Measurements from ENCODE around the gene SACM1L.
"Not testable (repeated sequence)": the region's sequence is repeated elsewhere in the genome, so short reads cannot be mapped to it uniquely, and the experiment has no call there.

Gene SACM1L

DNA sequence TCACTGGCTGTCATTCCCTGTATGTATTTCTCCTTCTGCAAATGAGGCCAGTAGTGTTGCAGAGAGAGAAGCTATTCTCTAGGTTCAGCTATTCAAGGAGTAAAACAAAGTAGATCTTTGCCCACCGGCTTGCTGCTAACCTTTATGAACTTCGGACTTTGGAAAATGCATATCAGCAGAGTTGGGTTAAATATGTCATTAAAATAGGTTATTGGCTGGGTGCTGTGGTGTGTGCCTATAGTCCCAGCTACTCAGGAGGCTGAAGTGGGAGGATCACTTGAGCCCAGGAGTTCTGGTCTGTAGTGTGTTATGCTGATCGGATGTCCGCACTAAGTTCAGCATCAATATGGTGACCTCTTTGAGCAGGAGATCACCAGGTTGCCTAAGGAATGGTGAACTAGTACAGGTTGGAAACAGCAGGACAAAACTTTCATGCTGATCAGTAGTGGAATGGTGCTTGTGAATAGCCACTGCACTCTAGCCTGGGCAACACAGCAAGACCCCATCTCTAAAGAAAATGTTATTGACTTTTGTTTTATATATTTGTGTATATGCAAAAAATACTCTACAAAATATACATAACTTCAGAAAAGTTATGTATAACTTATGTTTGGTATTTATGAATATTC, 53.4 kb downstream of the SACM1L start:
- no peak for DNase-seq (ENCODE audit: low spot score)

DNA sequence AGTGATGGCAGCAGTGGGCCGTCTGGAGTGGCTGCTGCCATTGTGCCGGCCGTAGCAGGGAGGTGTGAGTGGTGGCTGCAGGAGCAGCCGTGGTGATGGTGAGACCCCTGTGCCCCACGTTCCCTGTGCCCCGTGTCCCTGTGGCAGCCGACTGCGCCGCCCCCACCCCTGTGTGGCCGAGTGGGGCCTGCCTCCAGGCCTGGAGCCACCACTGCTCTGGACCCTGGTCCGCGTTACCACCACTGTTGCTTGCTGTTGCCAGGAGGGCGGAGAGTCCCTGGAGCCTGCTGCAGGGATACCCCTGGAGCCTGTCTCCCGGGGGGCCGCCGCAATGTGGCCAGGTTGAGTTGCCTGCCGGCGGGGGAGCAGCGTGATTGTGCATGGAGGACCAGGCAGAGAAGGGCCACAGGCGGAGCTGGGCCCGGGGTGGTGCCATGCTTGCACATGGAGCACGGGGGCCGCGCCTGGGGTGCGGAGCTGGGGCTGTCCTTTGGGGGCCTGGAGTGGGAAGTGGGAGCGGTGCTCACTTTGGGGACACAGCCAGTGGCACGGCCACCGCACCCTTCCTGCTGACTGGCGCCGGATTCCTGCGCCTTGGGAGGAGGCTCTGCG, 57.1 kb downstream of the SACM1L start:
- DNase-seq (ENCODE audit: low spot score) = no peak

DNA sequence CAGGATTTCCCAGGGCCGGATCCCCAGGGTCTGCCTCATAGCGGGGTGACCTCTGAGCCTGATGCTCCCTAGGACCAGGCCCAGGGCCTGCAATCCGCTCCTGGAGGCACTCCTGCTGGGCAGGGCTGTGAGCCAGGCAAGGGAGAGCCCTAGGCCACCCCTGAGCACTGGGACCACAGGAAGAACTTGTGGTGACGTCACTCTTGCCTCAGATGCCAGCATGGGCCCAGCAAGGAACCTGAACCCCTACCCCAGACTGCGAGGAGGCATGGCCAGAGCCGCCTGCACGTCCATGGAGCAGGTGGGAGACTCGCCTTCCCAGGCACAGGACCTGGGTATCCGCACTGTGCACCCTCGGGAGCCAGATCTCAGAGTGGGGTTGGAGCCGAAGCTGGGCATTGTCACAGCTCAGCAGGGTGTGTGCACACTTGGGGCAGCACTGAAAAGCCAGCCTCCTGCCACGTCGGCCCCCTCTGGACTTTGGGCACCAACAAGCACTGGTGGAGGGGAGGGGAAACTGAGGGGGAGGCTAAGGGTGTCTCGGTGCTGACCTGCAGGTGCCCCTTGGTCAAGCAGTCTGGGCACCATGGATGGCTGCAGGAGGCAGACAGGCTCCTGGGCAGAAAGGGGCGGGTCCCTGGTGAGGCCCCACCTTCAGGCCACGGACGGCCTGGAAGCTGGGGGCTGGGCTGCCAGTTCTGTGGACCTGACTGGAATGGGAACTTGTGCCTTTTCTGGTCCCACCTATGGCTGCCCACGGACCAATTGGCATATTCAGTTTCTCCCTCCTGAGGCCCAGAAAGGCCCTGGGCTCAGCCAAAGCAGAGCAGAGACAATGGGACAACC, 57.8 kb downstream of the SACM1L start:
- DNase-seq (ENCODE audit: low spot score) = no peak

DNA sequence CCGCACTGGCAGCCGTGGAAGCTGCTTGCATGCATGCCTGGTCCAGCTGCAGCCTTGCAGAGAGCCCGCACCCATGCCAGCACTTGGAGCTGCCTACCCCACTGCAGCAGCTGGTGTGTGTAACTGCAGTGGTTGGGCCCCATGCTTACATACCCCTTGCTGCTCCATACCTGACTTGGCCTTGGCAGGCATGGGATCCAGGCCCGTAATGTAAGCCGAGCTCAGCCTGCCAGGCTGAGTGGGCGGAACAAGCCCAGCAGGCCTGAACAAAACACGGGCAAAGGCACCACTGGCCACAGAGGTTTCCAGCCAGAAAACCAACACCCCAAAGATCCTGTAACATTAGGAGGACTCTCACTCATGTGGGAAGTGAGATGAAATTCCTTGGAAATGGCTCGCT, 58.9 kb downstream of the SACM1L start:
- DNase-seq (ENCODE audit: low spot score) = no peak

DNA sequence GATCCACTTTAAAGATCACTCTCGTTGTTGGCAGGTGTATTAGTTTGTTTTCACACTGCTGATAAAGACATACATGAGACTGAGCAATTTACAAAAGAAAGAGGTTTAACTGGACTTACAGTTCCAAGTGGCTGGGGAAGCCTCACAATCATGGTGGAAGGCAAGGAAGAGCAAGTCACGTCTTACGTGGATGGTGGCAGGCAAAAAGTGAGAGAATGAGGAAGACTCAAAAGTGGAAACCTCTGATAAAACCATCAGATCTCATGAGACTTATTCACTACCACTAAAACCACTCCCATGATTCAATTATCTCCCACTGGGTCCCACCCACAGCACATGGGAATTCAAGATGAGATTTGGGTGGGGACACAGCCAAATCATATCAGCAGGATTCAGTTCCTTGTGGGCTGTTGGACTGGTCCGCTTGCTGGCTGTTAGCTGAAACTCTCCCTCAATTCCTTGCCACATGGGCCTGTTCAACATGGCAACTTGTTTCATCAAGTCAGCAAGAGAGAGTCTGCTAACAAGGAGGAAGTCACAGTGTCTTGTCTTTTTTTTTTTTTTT, 59.9 kb downstream of the SACM1L start:
- not testable (repeated sequence) for DNase-seq (ENCODE audit: low spot score)

DNA sequence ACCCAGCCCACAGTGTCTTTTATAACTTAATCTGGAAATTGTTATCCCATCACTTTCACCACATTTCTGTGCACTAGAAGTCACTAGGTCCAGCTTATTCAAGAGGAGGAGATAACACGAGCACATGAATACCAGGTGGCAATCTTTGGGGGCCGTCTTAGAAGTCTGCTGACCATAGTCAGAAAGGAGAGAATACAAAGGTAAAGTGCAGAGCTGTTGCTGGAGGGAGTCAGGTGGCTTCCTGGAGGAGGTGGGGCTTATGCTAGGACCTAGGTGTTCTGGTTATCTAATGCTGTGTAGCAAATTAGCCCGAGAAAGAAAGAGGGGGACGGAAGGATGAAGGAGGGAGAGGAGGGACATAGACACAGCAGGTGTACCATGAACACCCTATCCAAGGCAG, 60.7 kb downstream of the SACM1L start:
- DNase-seq (ENCODE audit: low spot score) = no peak

DNA sequence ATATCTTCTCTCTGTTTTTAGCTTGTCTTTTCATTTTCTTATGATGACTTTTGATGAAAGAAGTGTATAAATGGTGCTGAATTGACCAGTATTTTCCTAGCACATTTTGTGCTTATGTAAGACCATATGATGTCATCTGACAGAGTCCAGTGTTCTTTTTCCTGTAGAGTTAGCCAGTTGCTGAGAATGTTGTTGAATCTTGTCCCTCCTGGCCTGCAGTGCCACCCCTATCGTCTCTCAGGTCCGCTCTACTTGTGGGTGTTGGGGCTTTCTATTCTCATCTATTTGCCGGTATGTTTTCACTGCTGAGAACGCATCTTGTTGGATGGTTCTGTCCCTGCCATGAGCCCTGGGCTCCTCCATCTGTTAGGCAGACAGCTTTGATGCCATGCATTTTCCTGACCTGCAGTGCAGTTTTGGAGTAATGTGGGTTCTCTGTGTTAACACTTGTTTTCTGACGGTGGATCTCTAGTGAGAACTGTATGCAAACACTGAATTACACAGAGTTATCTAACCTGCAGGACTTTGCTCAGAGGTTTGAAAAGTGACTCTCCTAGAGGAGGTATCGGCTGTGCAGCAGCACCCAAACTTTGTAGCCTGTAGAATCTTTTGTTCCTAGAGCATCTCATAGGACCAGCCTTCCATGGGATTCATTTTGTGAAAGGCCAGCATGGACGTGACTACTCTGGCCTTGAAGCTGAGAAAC, 62.5 kb downstream of the SACM1L start:
- no peak for DNase-seq (ENCODE audit: low spot score)

DNA sequence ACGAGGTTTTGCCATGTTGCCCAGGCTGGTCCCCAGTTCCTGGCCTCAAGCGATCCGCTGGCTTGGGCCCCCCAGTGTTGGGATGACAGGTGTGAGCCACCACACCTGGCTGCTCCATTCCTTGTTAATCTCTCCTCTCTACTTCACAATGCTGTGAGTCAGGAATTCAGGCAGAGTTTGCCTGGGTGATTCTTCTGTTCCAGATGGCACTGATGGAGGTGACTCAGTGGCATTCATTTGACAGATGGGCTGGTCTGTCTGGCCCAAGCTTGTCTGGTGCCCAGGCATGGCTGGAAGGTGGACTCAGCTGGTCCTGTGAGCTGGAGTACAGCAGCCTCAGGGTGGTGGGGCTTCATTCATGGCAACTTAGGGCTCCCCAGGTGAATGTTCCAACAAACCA, 63.9 kb downstream of the SACM1L start:
- no peak for DNase-seq (ENCODE audit: low spot score)

DNA sequence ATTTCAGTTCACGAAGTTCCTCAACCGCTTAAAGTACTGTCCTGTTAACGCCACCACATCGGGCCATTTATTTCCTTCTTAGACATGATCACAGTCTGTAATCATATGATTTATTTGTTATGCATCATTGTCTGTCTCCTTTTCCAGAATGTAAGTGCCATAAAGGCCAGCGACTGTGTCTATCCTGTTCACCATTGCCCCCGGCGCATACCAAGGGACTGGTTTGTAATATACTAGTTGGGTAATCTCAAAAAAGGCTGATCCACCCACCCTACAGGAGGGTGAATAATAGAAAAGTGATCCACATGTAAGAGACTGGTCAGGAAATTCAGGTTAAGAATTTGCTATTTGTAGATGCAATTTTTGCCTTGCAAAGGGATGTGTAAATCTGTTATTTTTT, 65.3 kb downstream of the SACM1L start:
- DNase-seq (ENCODE audit: low spot score) = no peak

DNA sequence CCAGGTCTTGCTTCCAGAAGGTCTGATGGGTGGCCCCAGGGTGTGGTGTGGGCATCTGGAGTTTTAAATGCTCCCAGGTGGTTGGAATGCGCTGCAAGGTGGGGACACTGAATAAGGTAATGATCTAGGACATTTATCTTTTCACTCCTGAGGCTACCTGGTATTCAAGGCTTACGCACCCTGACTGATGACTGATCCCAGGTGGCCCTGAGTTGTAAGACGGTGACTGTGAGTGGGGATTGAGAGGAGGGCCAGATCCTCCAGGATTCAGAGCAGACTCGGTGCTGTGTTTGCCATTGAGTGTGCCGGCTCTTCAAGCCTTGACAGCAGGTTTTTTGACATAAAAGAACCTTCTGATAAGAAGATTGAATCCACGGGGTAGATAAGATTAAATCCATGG, 66.9 kb downstream of the SACM1L start:
- DNase-seq (ENCODE audit: low spot score) = no peak

DNA sequence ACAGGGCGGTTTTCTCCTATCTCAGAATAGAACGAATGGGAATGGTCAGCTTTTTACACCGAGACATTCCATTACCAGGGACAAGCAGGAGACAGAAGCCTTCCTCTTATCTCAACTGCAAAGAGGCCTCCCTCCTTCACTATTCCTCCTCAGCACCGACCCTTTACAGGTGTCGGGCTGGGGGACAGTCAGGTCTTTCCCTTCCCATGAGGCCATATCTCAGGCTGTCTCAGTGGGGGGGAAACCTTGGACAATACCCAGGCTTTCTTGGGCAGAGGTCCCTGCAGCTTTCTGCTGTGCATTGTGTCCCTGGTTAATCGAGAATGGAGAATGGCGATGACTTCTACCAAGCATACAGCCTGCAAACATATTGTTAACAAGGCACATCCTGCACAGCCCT, 67.9 kb downstream of the SACM1L start:
- not testable (repeated sequence) for DNase-seq (ENCODE audit: low spot score)

DNA sequence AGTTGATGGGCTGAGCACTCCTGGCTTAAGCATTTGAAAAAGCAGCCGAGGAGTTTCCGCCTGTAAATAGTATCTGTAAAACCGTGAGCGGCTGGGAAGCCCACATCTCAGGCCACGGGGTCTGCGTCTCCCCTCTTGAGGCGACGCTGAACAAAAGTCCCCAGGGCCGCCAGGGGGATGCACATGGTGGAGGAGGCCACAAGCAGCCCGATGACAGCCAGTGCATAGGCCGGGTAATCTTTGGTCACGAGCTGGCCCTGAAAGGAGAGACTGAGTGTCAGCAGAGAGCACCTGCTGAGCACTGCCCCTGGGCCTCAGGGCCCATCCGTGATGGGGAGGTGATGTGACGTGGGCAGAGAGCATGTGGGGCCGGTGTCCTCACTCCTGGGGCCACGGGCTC, 69.7 kb downstream of the SACM1L start:
- DNase-seq (ENCODE audit: low spot score) = no peak

DNA sequence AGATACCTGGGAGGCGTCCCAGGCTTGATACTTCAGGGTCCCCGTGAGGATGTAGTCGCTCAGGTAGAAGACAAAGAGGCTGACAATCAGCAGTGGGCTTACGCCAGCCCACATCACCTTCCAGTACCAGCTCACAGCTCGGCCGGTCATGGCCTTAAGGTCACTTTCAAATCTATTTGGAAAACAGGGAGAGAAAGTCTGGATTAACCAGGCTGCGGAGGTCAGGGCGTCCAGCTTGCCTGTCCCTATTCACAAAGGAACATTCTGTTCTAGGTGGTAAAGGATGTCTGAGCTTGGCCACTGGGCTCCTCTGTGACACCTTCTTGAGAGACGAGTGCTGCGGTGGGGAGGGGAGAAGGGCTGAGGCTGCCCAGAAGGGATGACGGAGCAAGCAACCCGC, 70.7 kb downstream of the SACM1L start:
- no peak for DNase-seq (ENCODE audit: low spot score)

DNA sequence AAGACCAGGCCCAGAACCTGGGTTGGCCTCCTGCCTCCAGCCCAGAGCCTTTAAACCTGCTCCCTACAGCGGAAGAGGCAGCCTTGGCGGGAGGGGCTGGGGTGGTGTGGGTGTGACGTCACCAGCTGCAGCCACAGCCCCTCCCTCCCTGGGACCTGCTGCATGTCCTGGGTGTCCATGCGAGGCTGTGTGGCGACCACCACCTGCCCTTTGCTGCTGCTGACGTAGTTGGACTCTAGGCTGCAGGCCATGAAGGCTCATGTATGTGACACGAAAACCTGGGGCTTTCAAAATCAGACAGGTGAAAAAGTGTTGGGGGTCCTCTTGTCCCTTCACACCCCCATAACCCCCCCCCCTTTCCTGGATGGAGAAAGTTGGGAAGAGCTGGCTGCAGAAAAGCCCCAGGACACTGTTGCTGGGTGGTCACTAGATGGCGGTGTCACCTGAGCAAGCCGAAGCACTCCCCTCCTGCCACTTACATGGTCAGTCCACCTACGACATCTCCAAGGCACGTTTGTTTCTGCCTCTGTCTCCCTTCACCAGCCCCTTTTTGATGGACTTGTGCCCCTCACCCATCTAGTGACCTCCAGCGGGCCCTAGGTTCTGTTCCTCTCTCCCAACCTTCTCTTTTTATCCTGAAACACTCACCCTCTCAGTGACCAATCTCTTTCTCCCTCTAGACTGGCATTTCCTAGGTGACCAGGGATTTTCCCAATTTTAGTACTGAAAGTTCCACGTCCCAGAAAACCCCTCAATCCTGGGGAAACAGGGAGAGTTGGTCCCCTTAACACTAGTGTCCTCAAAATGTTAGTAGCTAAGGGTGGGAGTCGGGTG, 71.9 kb downstream of the SACM1L start:
- DNase-seq (ENCODE audit: low spot score) = peak; percentile 46

DNA sequence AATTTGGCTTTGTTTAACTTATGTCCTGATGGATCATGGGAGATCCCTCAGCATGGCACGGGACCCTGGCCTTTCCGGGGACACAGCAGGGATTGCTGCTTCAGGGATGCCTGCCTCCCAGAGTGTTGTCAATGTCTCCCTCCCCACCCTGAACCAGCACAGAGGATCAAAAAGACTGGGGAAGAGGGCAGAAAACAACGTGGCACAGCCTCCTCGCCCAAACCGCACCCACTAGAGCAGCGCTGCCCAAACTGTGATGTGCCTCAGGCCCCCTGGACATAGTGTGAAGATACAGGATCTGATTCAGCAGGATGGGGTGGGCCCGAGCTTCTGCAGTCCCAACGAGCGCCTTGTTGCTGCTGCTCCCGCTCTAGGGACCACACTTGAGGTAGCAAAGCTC, 72.6 kb downstream of the SACM1L start:
- no peak for DNase-seq (ENCODE audit: low spot score)

DNA sequence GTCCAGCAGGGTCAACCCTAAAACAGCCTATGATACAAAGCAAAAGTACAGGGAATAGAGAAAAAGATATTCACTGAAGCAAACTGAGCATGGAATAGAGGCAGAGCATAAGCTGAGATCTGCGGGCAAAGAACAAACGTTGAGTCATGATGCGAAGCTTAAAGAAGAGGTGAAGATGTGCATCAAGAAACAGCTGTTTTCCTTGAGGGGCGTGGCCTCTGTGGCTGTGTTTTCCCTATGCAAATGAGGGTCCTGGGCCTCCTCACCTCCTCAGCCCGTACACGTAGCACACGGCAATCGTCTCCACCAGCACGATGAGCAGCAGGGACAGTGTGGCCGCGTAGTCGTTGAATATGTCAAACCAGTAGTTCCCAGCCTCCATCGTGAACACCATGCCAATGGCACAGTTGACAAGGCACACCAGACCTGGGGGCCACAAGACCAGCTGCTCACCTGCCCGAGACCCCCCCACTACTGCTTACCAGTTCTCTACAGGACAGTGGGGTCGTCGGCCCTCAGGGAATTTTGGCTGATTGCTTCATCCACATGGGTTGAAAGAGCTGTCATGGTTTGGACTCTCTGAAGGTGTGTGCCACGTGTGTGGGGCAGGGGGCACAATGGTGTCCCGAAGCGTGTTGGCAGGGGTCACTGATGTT, 73.6 kb downstream of the SACM1L start:
- no peak for DNase-seq (ENCODE audit: low spot score)

DNA sequence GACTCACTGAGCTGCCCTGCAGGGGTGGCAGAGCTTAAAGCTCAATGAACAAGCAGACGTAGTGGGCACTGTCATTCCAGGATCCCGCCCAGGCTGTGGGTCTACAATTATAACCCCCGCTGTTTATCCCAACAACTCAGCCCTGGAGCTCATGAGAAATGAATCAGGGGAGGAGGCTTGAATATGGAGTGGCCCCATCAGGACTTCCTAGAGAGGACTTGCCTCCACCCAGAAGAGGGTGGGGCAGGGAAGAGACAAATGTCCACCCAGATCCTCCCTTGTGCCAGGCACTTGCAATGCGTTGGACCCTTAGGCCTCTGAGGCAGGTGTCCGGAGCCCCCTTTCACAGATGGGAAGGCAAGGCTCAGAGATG, 74.1 kb downstream of the SACM1L start:
- DNase-seq (ENCODE audit: low spot score) = no peak

DNA sequence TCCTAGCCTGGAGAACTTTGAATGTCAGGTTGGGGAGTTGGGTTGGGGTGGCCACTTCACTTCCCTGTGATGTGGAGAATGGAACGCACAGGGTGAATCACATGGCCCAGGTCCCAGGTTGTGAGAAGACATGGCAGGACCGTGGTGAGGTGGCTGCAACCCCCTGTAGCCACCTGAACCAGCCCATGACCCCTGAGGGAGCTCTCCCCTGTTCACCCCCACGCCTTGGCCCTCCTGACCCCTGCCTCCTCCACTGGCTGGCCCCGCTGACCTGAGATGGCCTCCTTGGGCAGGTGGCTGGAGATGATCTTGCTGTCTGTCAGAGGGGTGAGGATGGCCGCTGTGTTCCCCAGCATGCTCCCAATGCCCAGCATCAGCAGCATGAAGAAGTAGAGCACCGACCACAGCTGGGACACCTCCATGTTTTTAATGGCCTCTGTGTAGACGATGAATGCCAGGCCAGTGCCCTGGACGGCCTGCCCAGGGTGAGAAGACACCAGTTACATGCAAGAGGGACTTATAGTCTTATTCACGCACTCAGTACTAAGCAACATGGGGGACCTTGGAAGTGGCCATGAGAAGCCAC, 76.2 kb downstream of the SACM1L start:
- no peak for DNase-seq (ENCODE audit: low spot score)

DNA sequence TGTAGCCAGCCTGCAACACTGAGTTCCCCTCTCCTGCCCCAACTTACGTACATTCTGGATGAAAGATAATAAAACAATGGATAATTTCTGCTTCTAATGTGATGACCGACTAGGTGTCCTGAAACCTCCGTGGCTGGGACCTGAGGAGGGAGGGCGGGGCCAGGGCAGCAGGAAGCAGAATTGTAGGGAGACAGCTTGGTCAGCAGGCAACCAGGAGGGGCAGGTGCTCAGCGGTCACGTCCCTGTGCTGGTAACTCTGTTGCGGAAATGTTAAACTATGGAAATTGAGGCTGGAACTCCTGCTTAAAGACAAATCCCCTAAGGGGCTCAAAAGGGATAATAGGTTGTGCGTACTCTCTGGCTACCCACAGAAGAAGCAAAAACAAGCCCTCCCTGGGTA, 76.8 kb downstream of the SACM1L start:
- no peak for DNase-seq (ENCODE audit: low spot score)

DNA sequence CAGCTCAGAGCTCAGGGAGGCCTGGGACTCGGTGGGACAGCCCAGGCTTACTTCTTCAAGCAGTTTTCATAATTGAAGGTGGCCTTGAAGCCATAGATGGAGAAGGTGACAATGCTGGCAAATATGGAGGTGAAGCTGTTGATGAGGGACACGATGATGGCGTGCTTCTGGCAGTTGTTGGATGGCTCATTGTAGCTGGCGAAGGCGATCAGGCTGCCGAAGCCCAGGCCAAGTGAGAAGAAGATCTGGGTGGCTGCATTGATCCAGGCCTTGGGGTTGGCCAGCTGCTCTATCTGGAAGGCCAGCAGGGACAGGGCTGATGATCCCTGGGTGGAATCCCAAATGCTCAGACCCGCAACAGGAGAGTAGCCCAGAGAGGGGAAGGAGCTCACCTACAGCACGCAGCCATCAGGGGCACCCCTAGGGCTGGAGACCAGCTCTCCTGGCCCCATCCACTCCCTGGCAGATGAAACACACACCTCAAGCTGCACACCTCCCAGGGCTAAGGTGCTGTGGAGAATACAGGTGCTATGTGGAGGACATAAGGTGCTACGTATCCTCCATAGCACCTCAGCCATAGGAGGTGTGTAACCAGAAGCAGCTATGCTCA, 82.1 kb downstream of the SACM1L start:
- no peak for DNase-seq (ENCODE audit: low spot score)
